LNCaP clone FGC (cell line): ENCODE measurements around the gene OLA1.

ENCODE experiments used
- DNase-seq: peaks from one replicate; pipeline ENCODE4 v3.0.0-alpha.2; 2011; ENCODE audit warnings: low read depth
- H3K4me3 ChIP-seq: 2 replicates; pipeline ENCODE4 v1.5.1; 2011; ENCODE audit warnings: mild to moderate bottlenecking, low read depth, low read length, control low read depth
- TF ChIP-seq, protein P1 (sequence below): IDR thresholded peaks from 2 replicates; pipeline ENCODE4 v1.5.1; 2012; ENCODE audit warnings: mild to moderate bottlenecking; ENCODE audit not compliant: control insufficient read depth, insufficient read depth; ENCODE audit errors: extremely low read depth

The OLA1 gene

DNA sequence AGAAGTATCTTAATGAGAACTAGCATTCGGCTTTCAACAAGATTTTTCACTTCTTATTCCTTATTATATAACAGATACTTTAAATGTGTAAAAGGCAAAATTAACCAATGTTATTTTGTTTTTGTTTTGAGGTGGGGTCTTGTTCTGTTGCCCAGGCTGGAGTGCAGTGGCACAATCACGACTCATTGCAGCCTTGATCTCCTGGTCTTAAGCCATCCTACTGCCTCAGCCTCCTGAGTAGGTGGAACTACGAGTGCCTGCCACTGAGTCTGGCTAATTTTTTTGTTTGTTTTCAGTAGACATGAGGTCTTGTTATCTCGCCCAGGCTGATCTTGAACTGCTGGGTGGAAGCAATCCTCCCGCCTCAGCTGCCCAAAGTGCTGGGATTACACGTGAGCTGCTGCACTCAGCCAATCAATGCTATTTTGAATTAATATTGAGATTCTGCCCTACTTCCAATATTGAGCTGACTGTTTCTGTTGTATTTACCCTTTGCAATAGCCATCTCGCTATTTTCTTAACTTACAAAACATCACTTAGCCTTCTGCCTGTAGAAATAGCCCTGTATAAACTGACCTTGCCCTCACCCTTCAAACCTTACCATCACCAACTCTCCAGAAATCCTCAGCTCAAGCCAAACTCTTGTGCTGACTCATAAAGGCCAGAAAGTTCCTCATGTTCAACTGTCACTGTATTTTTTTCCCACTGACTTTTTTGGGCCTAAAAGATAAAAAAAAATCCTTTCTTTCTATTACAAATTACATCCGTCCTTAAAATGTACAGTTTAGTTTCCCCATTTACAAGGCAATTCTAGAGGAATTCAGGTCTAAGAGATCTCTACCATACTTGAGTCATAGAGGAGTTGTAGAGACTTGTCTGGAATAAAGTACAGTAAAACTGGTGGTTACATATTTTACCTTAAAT is 94.3 kb downstream of the OLA1 start:
- DNase-seq, result no peak
- TF ChIP-seq, protein P1, sequence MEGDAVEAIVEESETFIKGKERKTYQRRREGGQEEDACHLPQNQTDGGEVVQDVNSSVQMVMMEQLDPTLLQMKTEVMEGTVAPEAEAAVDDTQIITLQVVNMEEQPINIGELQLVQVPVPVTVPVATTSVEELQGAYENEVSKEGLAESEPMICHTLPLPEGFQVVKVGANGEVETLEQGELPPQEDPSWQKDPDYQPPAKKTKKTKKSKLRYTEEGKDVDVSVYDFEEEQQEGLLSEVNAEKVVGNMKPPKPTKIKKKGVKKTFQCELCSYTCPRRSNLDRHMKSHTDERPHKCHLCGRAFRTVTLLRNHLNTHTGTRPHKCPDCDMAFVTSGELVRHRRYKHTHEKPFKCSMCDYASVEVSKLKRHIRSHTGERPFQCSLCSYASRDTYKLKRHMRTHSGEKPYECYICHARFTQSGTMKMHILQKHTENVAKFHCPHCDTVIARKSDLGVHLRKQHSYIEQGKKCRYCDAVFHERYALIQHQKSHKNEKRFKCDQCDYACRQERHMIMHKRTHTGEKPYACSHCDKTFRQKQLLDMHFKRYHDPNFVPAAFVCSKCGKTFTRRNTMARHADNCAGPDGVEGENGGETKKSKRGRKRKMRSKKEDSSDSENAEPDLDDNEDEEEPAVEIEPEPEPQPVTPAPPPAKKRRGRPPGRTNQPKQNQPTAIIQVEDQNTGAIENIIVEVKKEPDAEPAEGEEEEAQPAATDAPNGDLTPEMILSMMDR, result no peak
- no peak overlapping the region for H3K4me3 ChIP-seq

DNA sequence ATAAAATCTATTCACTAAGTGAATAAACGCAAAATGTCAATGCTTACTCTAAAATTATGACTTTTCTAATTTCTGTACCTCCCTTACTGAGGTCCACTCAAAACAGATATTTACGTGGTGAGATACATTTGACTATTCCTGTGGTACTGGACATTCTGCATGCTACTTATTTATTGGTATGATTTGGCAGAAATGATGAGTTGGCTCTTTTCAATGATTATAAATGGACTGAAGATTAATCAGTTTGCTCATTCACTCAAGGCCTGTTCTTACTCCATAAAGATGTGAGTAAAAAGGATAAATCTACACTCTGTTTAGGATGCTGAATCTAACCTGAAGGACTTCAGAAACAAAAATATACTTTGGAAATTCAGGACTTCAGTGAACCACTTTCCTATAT is 98.8 kb downstream of the OLA1 start:
- TF ChIP-seq, protein P1, result no peak
- no peak for DNase-seq
- no peak overlapping the region for H3K4me3 ChIP-seq

DNA sequence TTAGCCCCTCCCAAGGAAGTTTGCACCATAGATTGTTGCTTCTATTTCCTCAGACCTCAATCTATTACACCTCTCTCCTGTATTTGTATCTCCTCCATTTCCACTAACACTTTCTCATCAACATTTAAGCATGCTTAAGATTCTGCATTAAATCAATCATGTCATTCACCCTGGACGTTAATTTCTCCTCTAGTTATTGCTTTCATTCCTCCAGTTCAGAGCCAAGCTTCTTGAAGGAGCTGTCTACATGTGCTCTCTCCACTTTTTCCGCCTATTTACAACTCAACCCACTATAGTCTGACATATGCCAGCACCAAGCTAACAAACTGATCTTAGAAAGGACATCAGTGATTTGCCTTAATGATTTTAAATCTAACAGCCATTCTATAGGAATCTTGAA is 99.5 kb downstream of the OLA1 start:
- DNase-seq, result no peak
- no peak overlapping the region for H3K4me3 ChIP-seq
- TF ChIP-seq, protein P1, result no peak

DNA sequence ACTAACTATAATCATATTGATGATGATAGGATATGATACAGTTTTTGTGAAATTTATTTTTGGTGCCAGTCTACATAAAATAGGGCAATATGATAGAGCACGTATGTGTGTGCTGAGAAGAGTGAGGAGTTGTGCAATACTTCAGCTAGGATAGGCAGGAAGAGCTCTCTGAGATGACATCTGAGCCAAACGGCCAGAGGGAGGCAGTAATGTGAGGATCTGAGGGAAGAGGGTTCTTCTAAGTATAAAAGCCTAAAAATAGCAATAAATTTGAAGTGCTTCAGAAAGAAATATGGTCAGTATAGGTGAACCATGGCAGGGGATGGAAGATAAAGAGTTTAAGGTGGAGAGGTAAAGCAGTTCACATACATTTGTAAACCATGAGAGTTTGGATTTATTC is 102.5 kb downstream of the OLA1 start:
- no peak overlapping the region for H3K4me3 ChIP-seq
- DNase-seq, result no peak
- TF ChIP-seq, protein P1, result no peak

DNA sequence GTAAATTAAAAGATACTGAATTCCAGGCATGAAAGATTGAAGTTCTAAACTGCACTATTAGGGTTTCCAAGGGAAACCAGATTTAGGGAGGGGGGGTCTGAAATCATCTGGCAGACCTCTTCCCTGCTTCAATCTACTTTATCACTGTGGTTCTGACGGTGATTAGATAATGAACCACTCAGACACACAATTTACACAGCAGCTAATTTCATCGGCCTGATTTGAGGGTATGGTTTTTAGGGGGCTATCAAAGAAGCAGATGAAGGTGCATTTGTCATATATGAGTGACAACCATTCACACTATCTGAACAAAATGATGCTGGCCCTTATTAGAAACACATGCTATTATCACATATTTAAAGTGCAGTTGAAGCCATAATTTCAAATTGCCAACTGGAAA is 106.0 kb downstream of the OLA1 start:
- TF ChIP-seq, protein P1, result no peak
- DNase-seq, result no peak
- H3K4me3 ChIP-seq, result no peak overlapping the region

DNA sequence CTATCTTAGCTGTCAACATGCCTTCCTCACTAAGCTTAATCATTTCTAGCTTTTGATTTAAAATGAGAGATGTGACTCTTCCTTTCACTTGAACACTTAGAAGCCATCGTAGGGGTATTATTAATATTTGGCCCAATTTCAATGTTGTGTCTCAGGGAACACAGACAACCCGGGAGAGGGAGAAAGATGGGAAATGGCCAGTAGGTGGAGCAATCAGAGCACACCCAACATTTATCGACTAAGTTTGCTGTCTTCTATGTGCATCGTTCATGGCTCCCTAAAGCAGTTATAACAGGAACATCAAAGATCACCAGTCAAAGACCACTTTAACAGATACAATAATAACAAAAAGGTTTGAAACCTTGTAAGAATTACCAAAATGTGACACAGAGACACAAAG is 110.2 kb downstream of the OLA1 start:
- TF ChIP-seq, protein P1, result peak; percentile 57
- DNase-seq, result no peak
- no peak overlapping the region for H3K4me3 ChIP-seq

DNA sequence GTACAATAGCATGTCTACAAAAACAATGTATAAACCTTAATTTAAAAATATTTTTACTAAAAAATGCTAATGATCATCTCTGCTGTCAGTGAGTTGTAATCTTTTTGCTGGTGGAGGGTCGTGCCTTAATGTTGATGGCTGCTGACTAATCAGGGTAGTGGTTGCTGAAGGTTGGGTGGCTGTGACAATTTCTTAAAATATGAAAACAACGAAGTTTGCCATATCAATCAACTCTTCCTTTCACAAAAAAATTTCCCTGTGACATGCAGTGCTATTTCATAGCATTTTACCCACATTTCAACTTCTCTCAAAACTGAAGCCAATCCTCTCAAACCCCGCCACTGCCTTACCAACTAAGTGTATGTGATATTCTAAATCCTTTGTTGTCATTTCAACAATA is 112.4 kb downstream of the OLA1 start:
- DNase-seq, result no peak
- TF ChIP-seq, protein P1, result no peak
- H3K4me3 ChIP-seq, result no peak overlapping the region
